Stimulated activated CD8-positive, alpha-beta memory T cell treated with anti-CD3 and anti-CD28 coated beads, Interleukin-2, amount 100 ng/mL, for 1 hour (primary cell): ENCODE data around the gene PJA1.

Experiments
- DNase-seq, 2 donors: peaks; one replicate each; pipeline ENCODE4 v3.0.0-alpha.2; 2020; ENCODE audit warnings: low read depth in 2 of 2

PJA1 gene

DNA sequence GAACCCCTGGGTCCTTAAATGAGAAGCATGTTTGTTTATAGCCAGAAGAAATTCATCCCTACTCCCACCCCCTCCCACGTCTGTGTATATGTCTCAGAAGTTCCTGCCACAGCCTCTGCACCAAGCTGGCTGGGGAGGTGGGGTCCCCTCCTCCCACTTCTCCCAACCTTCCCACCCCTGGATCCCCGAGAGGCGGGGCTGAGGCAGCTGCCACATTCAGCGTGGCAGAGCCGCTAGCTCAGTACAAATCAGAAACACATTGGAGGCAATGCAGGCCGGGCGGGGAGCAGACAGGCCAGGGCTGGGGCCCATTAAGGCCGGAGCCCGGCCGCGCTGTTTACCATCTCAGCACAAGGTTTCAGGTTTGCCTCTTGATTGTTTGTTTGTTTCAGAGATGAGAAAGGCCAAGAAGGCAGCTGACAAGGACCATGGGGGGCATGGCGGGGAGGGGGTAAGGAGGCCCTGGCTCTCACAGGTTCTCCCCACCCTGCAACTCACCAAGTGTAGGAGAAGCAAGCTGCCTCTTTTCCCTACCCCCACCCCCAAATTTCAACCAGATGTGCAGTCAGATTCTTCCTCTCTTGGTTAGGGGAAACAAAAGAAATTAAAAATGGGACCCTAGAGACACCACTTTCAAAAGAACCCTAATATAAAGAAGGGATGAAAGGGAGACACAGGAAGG, 22.3 kb downstream of the PJA1 start:
- DNase-seq, result no peak

DNA sequence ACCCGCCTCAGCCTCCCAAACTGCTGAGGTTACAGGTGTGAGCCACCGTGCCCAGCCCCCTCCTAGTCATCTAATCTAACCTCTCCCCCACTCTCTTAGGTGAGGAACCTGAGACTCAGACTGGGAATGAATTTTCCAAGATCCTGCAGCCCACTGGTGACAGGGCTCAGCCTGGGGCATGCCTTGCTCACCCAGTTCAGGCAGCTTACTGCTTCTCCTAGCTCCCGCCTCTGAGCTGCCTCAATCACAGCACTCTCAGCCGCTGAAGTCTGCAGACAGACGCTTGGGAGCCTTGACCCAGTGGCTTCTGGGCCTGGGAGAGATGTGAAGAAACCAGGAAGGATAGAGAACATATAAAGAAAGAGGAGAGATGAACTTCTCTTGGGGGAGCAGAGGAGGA, 24.4 kb downstream of the PJA1 start:
- no peak for DNase-seq

DNA sequence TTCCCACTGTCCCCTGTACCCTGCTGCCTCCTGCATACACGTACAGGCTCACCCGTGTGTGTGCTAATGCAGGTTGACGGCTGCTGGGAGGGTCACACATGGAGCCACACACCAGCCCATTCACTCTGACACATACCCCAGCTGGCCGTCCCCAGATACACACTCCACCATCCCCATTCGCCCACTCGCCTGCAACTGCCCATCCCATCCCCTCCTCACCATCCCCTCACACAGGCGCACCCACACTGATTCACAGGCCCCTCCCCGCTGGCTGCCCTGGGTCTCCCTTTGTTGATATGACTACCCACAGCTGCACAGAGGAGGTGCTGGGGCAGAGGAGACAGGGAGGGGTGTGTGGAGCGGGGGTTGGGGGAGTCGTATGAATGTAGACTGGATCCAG, 25.7 kb downstream of the PJA1 start:
- DNase-seq, result no peak

DNA sequence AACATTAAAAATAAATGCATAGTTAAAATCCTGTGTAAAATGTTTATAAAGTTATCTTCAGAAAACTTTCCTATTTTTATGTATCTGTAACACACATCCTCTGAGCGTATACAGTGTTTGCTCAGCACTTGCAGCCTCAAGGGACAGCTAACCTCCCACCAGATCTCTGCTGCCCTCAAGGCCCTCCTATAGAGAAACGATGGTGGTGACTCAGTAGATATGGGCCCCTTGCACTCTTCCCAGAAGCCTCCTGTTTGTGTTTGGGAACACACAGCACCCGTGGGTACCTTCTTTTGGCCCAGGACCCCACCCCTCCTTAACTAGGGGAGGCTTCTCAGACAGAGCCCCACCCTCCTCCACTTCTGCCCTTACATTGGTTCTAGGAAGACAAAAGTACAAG, 26.7 kb downstream of the PJA1 start:
- DNase-seq, result no peak

DNA sequence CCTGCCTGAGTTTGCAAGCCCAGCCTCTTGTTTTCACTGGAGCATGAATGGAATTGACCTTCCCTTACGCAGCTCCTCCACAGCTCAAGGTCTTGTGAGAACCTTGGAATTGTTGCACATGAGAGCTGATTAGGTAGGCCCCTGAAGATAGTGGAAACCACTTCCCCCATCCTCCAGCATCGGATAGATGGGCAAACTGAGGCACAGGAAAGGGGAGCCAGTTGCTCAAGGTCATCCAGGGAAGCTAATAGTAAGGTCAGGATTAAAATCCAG, 27.2 kb downstream of the PJA1 start:
- no peak for DNase-seq

DNA sequence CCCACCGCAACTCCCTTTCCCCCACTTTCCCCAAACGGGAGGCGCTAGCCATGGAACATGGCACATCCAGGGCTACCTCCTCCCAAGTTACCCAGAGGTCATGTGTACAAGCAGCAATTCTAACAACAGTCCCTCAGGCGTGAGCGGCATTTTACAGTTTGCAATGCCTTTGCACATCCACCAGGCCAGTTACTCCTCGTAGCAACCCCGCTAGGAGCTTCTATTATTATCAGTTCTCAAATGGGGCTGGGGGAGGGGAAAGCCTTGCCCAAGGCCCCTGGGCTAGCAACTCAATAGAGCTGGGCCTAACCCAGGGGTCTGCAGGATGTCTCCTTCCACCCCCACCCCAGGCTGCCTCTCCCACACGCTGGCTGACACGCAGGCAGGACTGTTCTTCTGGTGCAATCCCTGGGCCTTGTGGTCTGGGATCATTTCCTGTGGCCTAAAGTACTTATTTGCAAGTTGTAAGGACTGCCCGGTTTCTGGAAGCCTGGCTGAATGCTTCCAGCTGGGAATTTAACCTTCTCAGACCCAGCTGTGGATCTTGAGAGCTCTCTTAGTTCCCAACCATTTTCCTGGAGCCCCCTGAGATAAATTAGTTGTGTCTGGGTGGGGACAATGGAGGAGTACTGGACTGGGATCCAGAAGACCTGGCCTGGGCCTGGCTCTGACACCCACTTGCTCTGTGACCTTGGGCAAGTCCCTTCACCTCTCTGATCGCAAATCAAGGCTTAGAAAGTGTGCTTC, 27.7 kb downstream of the PJA1 start:
- DNase-seq, result no peak

DNA sequence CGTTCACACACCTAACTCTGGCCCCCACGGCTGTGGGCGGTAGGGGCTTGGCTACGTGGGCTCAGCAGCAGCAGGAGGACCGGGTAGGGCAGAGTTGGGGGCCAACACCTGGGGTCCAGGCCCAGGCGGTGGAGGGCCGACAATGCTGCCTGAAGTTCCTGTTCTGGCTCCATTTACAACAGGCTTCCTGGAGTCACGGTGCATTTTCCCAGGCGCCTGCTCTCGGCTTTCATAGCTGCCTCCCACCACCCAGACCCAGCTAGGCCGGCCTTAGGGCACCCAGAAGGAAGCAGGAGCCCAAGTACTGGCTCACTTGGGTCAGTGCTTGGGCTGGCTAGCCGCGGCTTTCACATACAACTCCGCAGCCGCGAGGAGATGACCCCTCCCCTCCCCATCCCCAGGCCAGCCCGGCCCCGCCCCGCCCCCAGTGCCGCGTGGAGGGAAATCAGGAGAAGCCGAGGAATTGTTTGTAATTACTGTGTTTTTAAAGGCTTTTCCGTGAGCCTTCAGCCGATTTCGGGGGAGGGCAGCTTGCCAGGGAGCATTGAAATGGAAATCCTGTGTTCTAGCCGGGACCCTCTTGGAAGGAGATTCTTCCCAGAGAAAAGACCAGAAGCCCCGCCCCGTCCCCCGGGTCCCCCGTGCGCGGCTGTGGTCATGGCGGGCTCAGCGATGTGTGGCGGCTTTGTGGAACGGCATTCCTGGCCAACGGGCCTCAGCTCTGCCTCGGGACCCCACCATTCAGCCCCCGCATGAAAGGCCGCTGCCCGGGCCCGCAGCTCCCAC, 28.5 kb downstream of the PJA1 start:
- no peak for DNase-seq

DNA sequence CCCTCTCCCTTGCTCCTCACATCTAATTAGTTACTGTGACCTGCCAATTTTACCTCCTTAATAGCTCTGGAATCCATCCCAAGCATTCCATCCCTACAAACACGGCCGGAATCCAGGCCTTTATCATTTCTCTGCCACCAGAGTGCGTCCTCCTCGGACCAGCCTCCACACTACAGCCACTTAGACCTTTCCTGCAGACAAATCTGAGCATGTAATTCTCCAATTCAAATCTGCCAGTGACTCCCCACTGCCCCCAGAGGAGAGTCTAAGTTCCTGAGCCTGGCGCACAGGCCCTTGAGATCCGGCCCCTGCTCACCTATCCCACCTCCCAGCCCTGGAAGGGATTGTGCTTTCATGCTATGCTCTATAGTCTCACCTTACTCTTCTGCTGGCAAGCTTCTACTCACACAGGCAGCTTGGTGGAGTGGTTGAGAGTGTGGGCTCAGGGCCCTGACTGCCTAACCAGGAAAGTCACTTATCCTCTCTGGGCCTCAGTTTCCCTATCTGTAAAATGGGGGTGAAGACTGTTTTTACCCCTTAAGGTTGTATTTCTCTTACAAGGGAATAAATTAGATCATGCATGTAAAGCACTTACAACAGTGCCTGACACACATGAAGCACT, 31.2 kb downstream of the PJA1 start:
- DNase-seq, result no peak

DNA sequence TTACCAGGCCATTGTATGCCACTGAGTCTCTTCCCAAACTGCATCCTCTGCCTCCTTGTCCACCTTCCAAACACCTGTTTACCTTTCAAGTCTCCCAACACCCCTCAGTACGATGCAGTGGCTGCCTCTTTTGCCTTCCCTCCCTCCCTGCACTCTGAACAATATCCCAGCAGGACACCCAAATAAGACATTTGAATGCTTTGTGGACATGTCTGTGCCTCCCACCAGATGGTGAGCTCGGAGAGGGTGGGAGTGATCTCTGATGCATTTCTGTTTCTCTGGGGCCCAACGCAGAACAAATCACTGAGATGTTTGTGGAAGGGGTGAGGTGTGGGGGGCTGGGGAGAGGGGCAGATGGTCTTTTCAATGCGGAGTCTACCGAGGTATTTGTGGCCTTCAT, 33.4 kb downstream of the PJA1 start:
- no peak for DNase-seq

DNA sequence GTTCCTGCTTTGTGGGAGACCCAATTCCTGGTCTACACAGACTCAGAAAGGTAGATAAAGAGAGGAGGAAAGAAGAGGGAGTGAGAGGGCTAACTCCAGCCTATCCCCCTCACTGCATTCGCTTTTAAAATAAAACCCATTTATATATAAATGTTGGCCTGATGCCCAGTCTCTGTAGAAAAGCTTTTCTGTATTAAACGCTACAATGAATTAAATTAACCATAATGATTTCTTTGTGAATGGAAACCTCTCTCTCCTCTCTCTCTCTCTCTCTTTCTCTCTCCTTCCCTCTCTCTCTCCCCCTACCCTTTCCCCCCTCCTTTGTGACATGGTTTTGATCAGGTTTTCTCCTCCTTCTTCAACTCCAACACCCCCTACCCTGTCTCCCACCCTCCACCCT, 34.8 kb downstream of the PJA1 start:
- DNase-seq, result no peak

DNA sequence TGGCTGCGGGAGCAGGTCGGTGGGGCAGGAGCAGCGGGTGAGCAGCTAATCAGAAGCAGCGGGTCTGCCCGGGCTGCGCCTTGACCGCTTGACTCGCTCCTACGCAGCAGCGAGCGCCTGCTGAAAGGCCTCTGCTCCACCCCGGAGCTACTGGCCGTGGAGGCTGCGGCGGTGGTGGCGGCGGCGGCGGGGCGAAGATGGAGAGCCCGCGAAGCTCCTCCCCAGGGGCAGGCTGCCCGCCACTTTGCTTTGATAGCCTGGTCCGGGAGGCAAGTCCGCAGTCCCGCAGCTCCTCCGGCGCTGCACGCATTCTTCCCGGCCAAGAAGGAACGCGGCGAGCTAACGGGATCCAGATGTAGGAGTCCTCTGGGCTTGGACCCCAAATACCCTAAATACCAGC, 36.7 kb downstream of the PJA1 start:
- no peak for DNase-seq

DNA sequence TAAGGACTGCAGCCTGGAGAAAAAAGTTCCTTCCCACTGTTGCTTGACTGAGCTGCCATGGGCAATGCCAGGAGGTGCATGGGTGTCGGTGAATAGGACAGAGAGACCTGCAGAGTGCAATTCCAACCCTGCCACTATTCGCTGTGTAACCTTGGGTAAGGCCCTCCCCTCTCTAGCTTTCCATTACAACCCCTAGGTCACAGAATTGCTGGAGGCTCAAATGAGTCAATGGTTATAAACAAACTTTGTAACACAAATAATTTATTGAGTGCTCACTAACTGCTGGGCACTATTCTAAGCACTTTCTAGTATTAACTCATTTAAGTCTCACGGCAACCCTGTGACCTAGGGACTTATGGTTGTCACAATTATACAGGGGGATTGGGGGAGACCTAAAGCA, 37.8 kb downstream of the PJA1 start:
- no peak for DNase-seq

DNA sequence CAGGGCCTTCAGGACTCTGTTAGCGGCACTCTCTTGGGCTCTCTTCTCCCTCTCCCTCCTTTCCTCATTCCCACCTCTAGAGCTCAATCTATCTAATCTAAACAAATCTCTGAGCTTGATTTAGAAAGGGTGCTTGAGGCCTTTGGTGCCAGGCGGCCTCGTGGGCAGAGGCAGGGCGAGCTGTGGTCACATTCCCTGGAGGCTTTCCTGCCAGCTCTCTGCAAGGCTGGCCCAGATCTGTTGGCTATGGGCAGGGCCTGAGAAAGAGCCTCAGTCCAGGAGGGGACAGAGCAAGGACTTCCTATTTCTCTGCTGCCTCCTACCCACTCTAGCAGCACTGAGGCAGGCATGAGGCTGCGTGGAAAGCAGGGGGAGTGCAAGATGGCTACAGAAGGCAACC, 38.6 kb downstream of the PJA1 start:
- no peak for DNase-seq

DNA sequence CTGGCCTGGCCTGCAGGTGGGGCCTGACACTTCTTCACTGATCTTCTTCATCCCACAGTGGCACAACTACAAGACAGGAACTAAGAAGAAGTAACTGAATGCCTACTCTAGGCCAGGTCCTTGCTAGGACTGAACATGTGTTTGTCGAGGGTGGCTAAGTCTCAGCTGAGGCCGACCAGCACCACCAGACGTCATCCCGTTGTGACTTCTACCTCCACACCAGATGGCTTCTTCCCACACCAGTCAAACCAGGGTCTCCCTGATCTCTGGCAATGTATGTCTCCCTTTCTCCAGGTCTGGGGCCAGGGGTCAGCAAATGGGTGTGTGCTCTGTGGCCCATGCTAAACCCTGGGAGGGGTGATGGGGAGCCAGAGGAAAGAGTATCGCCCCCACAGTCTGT, 40.2 kb downstream of the PJA1 start:
- no peak for DNase-seq

DNA sequence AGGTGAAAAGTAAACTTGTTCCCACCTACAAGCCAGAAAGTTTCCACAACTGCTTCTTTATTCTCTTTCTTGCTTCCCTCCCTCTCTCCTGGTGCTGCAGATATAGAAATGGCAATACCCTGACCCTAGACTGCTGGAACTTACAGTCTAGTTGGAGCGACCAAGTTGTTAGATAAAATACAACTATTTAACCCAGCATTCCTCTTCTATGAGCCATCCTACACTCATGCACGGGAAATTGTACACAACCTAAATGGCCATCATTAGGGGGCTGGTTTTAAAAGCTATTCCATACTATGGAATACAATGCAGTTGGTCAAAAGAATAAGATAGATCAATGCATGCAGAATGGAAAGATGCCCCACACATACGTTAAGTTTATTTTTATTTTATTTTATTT, 41.1 kb downstream of the PJA1 start:
- DNase-seq, result no peak

DNA sequence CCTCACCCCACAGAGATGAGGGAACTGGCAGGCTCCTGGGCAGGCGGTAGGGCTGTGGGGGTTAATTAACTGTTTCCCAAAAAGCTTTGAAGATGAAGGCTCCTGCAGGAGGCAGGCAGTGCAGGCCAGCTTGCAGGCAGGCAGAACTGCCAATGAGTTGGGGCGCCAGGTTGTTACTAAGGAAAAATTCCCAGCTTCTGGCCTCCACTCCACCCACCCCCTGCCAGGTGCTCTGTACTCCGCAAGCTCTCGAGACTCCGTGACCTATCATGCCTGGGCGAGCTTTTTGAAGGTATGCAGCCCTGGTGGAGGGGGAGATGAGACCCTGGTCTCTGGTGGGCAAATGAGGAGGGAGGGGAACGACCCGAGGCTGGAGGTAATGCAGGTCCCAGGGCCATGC, 41.8 kb downstream of the PJA1 start:
- no peak for DNase-seq

DNA sequence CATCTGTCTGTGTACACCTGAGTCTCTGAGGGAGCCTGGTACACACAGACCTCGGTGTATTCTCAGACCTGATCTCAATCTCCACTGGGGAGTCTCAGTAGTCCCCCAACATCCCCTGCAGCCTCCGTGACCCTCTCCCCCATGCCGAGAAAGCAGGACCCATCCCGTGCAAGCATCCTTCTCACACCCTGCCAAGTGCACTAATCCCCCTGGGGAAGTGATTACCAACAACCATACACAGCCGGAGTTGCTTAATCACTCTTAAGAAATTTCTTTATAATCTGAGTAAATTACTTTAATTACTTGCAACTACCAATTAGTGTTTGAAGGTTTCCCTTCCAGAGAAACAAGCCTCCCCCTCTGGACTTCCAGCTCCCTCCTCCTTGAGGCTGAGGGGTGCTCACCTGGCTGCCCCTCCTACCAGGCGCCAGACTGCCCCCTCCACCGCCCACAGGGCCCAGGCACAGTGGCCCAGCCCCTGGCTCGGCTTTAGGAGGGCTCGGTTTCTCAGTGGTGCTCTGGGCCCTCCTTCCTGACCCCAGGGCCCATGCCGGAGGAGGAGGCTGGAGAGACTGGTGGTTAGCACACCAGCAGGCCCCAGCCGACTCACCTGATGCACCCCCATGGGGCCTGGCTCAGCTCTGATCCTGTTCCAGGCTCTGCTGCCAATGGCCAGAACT, 43.8 kb downstream of the PJA1 start:
- DNase-seq, result no peak

DNA sequence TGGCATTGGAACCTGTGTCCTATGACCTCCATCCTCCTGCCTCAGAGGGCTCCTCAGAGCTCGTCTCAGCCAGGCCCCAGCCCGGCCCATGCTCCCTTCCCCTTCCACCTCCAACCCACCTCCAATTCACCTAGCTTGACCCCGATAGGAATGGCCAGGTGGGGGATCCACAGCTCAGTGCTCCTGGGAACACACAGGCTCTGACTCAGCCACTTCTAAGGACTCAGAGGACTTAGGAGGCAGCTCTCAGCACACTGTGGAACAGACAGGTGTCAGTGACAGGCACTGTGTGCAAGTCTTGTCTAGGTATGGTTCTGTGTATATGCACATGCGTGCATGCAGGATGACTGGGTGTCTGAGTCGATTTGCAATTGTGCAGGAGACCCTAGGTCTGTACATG, 44.8 kb downstream of the PJA1 start:
- no peak for DNase-seq

DNA sequence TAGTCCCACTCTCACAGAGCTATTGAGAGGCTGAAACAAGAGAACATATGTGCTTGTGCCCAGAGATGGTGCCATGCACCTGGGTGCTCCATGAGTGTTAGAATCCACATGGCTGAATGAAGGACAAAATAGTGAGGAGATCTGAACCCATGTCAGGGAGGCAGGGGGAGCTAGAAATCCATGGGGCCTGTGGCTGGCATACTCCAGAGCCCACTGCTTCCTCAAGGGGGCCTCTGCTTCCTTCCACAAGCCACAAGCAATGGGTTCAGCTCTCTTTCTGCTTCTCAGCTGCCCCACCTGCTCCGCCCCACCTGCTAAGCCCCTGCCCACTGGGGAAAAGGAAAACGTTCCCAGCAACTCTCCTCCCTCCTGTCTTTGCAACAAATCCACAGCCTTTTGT, 46.1 kb downstream of the PJA1 start:
- DNase-seq, result no peak

DNA sequence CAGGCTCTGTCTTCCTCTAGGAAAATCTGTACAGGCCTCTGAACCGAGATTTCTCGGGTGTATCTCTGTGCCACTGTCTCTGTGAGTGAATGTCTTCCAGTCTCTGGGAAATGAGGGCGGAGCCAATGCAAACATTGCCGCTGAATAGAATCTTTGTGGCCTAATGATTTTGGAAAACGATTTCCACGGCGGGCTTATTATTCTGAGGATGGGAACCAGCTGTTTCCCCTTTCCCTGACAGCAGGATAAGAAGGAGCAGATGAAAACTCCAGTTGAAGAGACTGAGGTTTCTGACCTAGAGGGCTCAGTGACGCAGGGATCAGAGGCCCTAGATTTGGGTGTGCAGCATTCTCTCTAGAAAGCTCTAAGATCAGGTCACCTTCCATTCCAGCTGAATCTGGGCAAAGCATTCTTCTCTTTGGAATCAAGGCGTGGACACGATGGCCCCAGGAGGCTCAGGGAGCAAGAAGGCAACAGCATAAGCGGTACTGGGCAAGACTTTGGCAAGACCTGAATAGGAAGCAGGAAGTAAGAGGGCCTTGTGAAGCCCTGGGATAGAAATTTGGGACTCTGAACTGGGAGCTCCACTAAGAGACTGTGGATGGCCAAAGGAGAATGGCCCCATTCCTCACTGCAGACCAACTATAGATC, 47.3 kb downstream of the PJA1 start:
- DNase-seq, result no peak

DNA sequence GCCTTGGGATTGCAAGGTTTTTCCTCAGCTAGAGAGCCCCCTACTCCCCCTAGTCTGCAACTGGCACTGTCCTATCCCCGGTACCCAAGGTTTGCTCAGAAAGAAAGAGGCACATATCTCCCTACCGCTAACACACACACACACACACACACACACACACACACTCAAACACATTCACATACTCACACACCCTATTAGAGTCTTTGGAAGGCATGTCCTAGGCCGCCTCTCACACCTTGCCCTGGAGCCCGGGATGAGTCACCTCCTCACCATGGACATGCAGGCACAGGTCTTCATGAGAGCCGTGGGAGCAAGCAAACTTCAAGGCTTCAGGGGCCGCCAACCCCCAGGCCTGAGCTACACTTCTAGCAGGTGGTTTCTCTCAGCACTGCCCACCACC, 49.2 kb downstream of the PJA1 start:
- DNase-seq, result no peak

DNA sequence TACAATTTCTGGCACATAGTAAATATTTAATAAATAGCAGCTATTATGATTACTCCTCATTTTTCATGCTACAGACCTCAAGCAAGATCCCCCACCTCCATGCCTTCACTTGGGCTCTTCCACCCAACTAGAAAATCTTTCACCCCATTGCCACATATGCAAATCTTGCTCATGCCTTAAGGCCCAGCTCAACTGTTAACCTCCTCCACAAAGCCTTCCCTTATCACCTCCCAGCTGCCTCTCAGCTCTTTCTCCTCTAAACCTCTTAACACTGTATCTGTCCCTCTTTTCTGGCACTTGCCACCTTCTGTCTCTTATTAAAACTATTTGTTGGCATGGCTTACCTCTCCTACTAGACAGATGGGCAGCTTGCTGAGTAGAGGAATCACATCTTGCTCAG, 51.5 kb downstream of the PJA1 start:
- DNase-seq, result no peak
